Peyer's patch (tissue), 4 donors: Measurements from ENCODE around the gene TMEM218.

Source experiments
- POLR2A ChIP-seq, 2 donors: fragments of 450-650 bp; IDR thresholded peaks; one replicate each; pipeline ENCODE4 v1.5.1; 2017; ENCODE audit warnings: antibody characterized with exemption in 2 of 2, mild to moderate bottlenecking in 2 of 2, moderate library complexity in 2 of 2
- TF ChIP-seq, protein P1 (sequence below), 6 experiments: fragments of 450-650 bp in 4 of 6; fragments of 200-600 bp in 2 of 6; sonication (generic) in 1 of 6; IDR thresholded peaks; one replicate each; pipeline ENCODE4 v1.5.1; 2017 to 2019; ENCODE audit warnings: antibody characterized with exemption in 6 of 6, mild to moderate bottlenecking in 3 of 6, moderate library complexity in 1 of 6

- TF ChIP-seq, protein P1, sequence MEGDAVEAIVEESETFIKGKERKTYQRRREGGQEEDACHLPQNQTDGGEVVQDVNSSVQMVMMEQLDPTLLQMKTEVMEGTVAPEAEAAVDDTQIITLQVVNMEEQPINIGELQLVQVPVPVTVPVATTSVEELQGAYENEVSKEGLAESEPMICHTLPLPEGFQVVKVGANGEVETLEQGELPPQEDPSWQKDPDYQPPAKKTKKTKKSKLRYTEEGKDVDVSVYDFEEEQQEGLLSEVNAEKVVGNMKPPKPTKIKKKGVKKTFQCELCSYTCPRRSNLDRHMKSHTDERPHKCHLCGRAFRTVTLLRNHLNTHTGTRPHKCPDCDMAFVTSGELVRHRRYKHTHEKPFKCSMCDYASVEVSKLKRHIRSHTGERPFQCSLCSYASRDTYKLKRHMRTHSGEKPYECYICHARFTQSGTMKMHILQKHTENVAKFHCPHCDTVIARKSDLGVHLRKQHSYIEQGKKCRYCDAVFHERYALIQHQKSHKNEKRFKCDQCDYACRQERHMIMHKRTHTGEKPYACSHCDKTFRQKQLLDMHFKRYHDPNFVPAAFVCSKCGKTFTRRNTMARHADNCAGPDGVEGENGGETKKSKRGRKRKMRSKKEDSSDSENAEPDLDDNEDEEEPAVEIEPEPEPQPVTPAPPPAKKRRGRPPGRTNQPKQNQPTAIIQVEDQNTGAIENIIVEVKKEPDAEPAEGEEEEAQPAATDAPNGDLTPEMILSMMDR (IDR thresholded peaks at IDR 0.05), result no peak
- TF ChIP-seq POLR2A (IDR thresholded peaks at IDR 0.05), result no peak
These were observed 50.1 kb downstream of the TMEM218 start for GRCh38 chr11:125061281-125061680.
